ENCODE measurements around the gene EIF2D. TPM values are rescaled to one million over a fixed set of nuclear protein-coding genes. Genes with fewer than 3 reads are reported as not detected.

Gene EIF2D
- total and polyA plus RNA-seq, 2 of the 8 experiments (the other 6 are each of a cell fraction or from before 2014, with no cell fraction given), result 36.1 to 37.1 TPM

DNA sequence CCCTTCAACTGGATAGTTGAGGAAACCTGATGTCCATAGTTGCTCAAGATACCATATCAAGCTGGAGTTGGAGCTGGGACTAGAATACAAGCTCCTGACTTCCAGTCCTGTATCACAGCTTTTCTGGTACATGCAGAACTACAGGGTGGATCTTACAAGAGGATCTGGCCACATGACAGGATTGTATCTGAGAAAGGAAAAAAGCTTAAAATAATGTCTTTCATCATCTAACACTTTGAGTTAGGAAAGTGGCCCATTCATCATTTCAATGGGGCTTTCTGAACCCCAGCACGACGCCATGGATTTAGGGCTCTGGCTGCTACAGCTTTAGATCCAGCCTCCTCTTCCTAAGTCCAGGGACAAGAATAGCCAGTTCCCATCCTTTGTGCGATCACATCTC lies 58.1 kb downstream of the EIF2D start:
- POLR2A ChIA-PET (ENCODE audit: partially characterized antibody), result interaction anchor here (0.6 to 1.6 kb wide), 2 partner anchors 47 to 1246 kb away, joined by 3 to 5 read pairs; partner anchors contain the start of gene RASSF5
- CTCF ChIA-PET (ENCODE audit: partially characterized antibody), result interaction anchor here (1.2 to 7.8 kb wide), 7 partner anchors 12 to 91 kb away, joined by 3 to 95 read pairs (median 10); no protein-coding TSS in a partner anchor
- TF ChIP-seq SIN3A (conservative IDR thresholded peaks at IDR 0.05 in 1 of 2, IDR thresholded peaks at IDR 0.05 in 1 of 2; ENCODE audit: low read depth in 1 of 2, low read length in 2 of 2) (no peak), CREB1 (IDR thresholded peaks at IDR 0.05) (no peak)

More for the DNA sequence above, 58.1 kb downstream of the EIF2D start:
- Histone ChIP-seq H4K5ac (ENCODE audit: insufficient read length, low read depth, low read length) (no peak overlapping the region), H2AFZ (ENCODE audit: low read length) (no peak overlapping the region), H3K27ac (ENCODE audit: low read depth, low read length) (no peak overlapping the region), H3K14ac (ENCODE audit: insufficient read length) (no peak overlapping the region), H4K91ac (replicated peaks; ENCODE audit: insufficient read length, low read length) (no peak overlapping the region), H3K27me3 (replicated peaks in 1 of 4; ENCODE audit: control insufficient read depth in 3 of 4, extremely low read depth in 1 of 4, insufficient read depth in 3 of 4, low read length in 3 of 4) (peaks cover 5 to 26% (median 19%) of the 10 kb centered on the region in 4 experiments), H3K23me2 (ENCODE audit: low read depth, low read length) (peaks cover 5% of the 10 kb centered on the region), H3K18ac (ENCODE audit: extremely low read depth, low read length) (no peak overlapping the region), H3K4me3 (ENCODE audit: extremely low read depth in 1 of 4, insufficient read depth in 2 of 4, low read depth in 3 of 4, low read length in 4 of 4) (no peak overlapping the region), H2BK12ac (ENCODE audit: low read depth, low read length) (no peak overlapping the region), H3K36me3 (ENCODE audit: control insufficient read depth in 2 of 4, insufficient read depth in 4 of 4, low read length in 3 of 4) (no peaks in the 10 kb centered on the region), H2BK20ac (ENCODE audit: low read length) (no peak overlapping the region), H3K79me1 (ENCODE audit: low read depth, low read length) (no peaks in the 10 kb centered on the region), H3K56ac (replicated peaks; ENCODE audit: insufficient read length, low read depth, low read length) (no peak overlapping the region), H2BK5ac (ENCODE audit: low read depth, low read length) (no peak overlapping the region), H4K8ac (ENCODE audit: extremely low read depth, insufficient read depth, low read length) (no peak overlapping the region), H3K4me1 (replicated peaks in 1 of 4; ENCODE audit: control insufficient read depth in 3 of 4, insufficient read depth in 4 of 4, low read length in 3 of 4) (peaks cover 4 to 7% (median 5%) of the 10 kb centered on the region in 4 experiments; a peak in 6 of 7 replicates), H3K23ac (ENCODE audit: insufficient read length) (no peak overlapping the region), H2AK5ac (ENCODE audit: low read depth, low read length) (no peak overlapping the region), H3K9me3 (ENCODE audit: insufficient read depth in 2 of 2, low read depth in 1 of 2, low read length in 1 of 2) (no peaks in the 10 kb centered on the region), H2BK15ac (ENCODE audit: low read length) (no peak overlapping the region), H4K20me1 (replicated peaks in 1 of 2; ENCODE audit: control insufficient read depth in 1 of 2, insufficient read depth in 2 of 2, low read length in 2 of 2) (no peaks in the 10 kb centered on the region), H2BK120ac (replicated peaks; ENCODE audit: low read depth, low read length) (no peak overlapping the region), H3K79me2 (ENCODE audit: control insufficient read depth in 1 of 2, insufficient read depth in 2 of 2, low read length in 2 of 2) (no peaks in the 10 kb centered on the region), H3K9ac (replicated peaks in 1 of 4; ENCODE audit: extremely low read depth in 1 of 4, low read depth in 3 of 4, low read length in 3 of 4) (no peak overlapping the region), H3K4me2 (ENCODE audit: insufficient read depth in 1 of 2, low read depth in 2 of 2, low read length in 2 of 2) (no peak overlapping the region), H3K4ac (replicated peaks; ENCODE audit: insufficient read length, low read depth, low read length) (no peak overlapping the region)
- DNase-seq (ENCODE audit: low read depth in 1 of 2, low spot score in 2 of 2), result no peak
- 82% methylated on average over 3 of the region's 3 CpGs; no CpG with 5 or more reads in 1 of the 2 experiments for WGBS, 2 experiments (ENCODE audit: extremely low coverage in 1 of 2, insufficient coverage in 1 of 2, insufficient read length in 1 of 2, insufficient replicate concordance in 2 of 2, low coverage in 1 of 2, low lambda C conversion rate in 2 of 2, missing lambda C conversion rate in 1 of 2)
- FAIRE-seq, result no peak

Data from H1 (cell line).